Smooth muscle cell (in vitro differentiated cells): ENCODE data around the gene DLGAP1. TPM values are rescaled to one million over a fixed set of nuclear protein-coding genes. Genes with fewer than 3 reads are reported as not detected.

Source experiments
- DNase-seq: peaks from one replicate; lab custom pipeline; 2025; ENCODE audit not compliant: unreplicated experiment; lab: John Stamatoyannopoulos, UW
- H2AFZ ChIP-seq: fragments of 200-600 bp; sonication (generic); 2 replicates; pipeline ENCODE4 v1.6.0; 2016; ENCODE audit warnings: antibody characterized with exemption, low read depth, mild to moderate bottlenecking
- H3F3A ChIP-seq: fragments of 200-600 bp; sonication (generic); 2 replicates; pipeline ENCODE4 v1.6.0; 2017; ENCODE audit warnings: antibody characterized with exemption, low read depth
- H3K27ac ChIP-seq: fragments of 200-600 bp; sonication (generic); 2 replicates; pipeline ENCODE4 v1.5.1; 2016; ENCODE audit warnings: low read depth, mild to moderate bottlenecking
- H3K27me3 ChIP-seq: fragments of 200-600 bp; sonication (generic); 2 replicates; pipeline ENCODE4 v1.6.1; 2016; ENCODE audit warnings: low read depth, mild to moderate bottlenecking
- H3K36me3 ChIP-seq: fragments of 200-600 bp; sonication (generic); 2 replicates; pipeline ENCODE4 v1.5.1; 2016; ENCODE audit warnings: low read depth
- H3K4me1 ChIP-seq: fragments of 200-600 bp; sonication (generic); 2 replicates; pipeline ENCODE4 v1.5.1; 2016; ENCODE audit warnings: low read depth
- H3K4me2 ChIP-seq: fragments of 200-600 bp; sonication (generic); 2 replicates; pipeline ENCODE4 v1.6.0; 2016; ENCODE audit warnings: mild to moderate bottlenecking
- H3K4me3 ChIP-seq: fragments of 200-600 bp; sonication (generic); 2 replicates; pipeline ENCODE4 v1.5.1; 2016; ENCODE audit warnings: mild to moderate bottlenecking
- H3K79me2 ChIP-seq: fragments of 200-600 bp; sonication (generic); 2 replicates; pipeline ENCODE4 v1.6.0; 2016; ENCODE audit warnings: low read depth, mild to moderate bottlenecking
- H3K9ac ChIP-seq: fragments of 200-600 bp; sonication (generic); 2 replicates; pipeline ENCODE4 v1.6.0; 2016; ENCODE audit warnings: low read depth
- H3K9me3 ChIP-seq: fragments of 200-600 bp; sonication (generic); replicated peaks from 2 replicates; pipeline ENCODE4 v1.5.1; 2016; ENCODE audit warnings: low read depth
- H4K20me1 ChIP-seq: fragments of 200-600 bp; sonication (generic); 2 replicates; pipeline ENCODE4 v1.6.0; 2016; ENCODE audit warnings: low read depth
- WGBS: methylation state at CpG from one replicate; pipeline ENCODE4 v1.1.7; 2016; ENCODE audit warnings: low lambda C conversion rate; 5-methylcytosine and 5-hydroxymethylcytosine counted together
- polyA plus RNA-seq: library from polyadenylated mRNA; unstranded; fragments of >200 nt; fragmentation: Nextera tagmentation; extraction: Ambion mirVana; gene quantifications from 2 replicates; pipeline ENCODE4 v1.2.1, GENCODE V29; 2016
- total RNA-seq: library from RNA; depleted of rRNA; stranded (reverse); fragments of >200 nt; gene quantifications from 2 replicates; pipeline ENCODE4 v1.2.3, GENCODE V29; 2014
- TF ChIP-seq, protein P1 (sequence below): fragments of 200-600 bp; sonication (generic); IDR thresholded peaks from 2 replicates; pipeline ENCODE4 v1.5.1; 2017; ENCODE audit warnings: borderline replicate concordance, mild to moderate bottlenecking, antibody characterized with exemption; ENCODE audit not compliant: insufficient read depth, poor library complexity, severe bottlenecking

Gene DLGAP1
- total and polyA plus RNA-seq, 2 experiments from 2014 or later = 2.6 to 11.3 TPM

DNA sequence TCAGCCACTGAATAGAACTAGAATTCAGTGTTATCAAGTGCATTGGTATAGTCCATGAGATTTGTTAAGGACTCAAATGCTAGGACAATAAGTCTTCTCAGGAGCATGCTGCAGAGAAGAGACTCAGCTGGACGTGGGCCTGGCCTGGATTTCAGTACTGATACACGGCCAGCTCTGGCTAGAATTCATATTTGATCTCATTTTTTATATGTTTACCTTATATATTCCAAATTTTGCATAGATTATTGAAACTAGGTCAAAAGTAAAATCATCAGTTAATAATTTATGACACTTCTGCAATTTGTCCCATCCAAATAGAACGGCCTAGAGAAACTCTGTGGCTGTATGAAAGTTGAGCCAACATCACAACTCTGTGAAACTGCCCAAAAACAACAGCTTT is 262.0 kb downstream of the DLGAP1 start:
- 88% methylated on average over 3 of the region's 3 CpGs for WGBS

DNA sequence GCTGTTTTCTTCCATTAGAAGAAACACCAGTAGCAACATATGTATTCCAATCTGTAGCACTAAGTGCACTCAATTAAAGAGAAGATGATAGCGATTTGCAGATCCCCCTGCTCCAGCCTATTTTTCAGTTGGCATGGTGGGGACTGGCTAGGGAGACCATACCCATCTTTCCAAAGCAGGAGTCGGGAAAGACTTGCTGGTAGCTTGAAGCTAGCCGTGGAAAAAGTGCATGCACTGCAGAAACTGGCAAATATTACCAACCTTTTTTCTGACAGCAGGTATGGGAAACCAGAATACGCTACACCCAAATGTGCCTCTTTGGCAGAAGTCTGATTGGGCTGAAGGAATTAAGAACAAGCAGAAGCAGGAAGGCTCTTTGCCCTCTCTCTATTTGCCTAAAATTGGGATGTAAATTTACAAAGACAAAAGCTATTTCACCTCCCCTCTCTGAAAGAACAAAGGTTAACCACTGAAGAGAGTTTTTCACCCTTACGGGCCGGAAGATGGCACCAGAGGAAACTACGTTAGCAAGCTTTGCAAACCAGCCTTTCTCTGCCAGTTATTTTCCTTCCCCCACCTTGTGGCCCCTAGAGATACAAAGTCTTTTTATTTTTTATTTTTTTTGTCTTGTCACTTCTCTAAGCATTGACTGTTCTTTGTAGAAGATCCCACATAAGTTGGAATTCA is 273.1 kb downstream of the DLGAP1 start:
- Histone ChIP-seq H2AFZ (no peak overlapping the region), H3K4me3 (no peak overlapping the region), H3K27ac (no peak overlapping the region), H4K20me1 (no peaks in the 10 kb centered on the region), H3K79me2 (no peaks in the 10 kb centered on the region), H3K27me3 (no peaks in the 10 kb centered on the region), H3K9me3 (no peaks in the 10 kb centered on the region), H3K4me1 (no peaks in the 10 kb centered on the region), H3K36me3 (no peaks in the 10 kb centered on the region), H3K4me2 (no peak overlapping the region), H3K9ac (no peak overlapping the region), H3F3A (no peaks in the 10 kb centered on the region)
- DNase-seq = no peak
- WGBS = 75% methylated on average over 7 of the region's 7 CpGs
- TF ChIP-seq, protein P1, sequence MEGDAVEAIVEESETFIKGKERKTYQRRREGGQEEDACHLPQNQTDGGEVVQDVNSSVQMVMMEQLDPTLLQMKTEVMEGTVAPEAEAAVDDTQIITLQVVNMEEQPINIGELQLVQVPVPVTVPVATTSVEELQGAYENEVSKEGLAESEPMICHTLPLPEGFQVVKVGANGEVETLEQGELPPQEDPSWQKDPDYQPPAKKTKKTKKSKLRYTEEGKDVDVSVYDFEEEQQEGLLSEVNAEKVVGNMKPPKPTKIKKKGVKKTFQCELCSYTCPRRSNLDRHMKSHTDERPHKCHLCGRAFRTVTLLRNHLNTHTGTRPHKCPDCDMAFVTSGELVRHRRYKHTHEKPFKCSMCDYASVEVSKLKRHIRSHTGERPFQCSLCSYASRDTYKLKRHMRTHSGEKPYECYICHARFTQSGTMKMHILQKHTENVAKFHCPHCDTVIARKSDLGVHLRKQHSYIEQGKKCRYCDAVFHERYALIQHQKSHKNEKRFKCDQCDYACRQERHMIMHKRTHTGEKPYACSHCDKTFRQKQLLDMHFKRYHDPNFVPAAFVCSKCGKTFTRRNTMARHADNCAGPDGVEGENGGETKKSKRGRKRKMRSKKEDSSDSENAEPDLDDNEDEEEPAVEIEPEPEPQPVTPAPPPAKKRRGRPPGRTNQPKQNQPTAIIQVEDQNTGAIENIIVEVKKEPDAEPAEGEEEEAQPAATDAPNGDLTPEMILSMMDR = peak; percentile 19

More for the DNA sequence above, 262.0 kb downstream of the DLGAP1 start:
- no peak for DNase-seq
- no peak overlapping the region for H3K4me3 ChIP-seq
- no peaks in the 10 kb centered on the region for H3K79me2 ChIP-seq
- H3K9me3 ChIP-seq = no peaks in the 10 kb centered on the region
- no peaks in the 10 kb centered on the region for H3K36me3 ChIP-seq
- H3K27me3 ChIP-seq = no peaks in the 10 kb centered on the region
- no peak overlapping the region for H2AFZ ChIP-seq
- no peaks in the 10 kb centered on the region for H3F3A ChIP-seq
- H3K9ac ChIP-seq = no peak overlapping the region
- H3K4me1 ChIP-seq = no peaks in the 10 kb centered on the region
- no peak overlapping the region for H3K4me2 ChIP-seq
- no peaks in the 10 kb centered on the region for H4K20me1 ChIP-seq
- no peak overlapping the region for H3K27ac ChIP-seq
- TF ChIP-seq, protein P1 = no peak

DNA sequence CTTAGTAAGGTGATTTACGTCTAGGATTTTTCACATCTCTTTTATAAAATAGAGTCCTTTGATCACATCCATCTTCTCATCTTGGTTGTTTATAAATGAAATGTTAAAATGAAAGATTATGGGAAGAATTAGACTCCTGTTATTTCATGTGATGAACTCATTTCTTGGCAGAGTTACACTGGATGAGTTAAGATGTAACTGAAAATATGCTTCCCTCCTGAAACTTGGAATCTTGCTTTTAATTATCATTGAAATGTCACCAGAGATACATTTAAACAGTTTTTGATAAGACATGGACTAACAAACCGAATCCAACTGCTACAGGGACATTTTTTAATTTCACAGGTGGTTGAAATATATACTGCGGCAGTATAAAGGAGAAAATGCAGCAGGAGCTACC is 274.0 kb downstream of the DLGAP1 start:
- H3F3A ChIP-seq = no peaks in the 10 kb centered on the region
- no peaks in the 10 kb centered on the region for H4K20me1 ChIP-seq
- no peak overlapping the region for H3K4me3 ChIP-seq
- no peaks in the 10 kb centered on the region for H3K79me2 ChIP-seq
- TF ChIP-seq, protein P1 = no peak
- H3K36me3 ChIP-seq = no peaks in the 10 kb centered on the region
- H3K4me1 ChIP-seq = no peaks in the 10 kb centered on the region
- no peak overlapping the region for H3K9ac ChIP-seq
- no peak overlapping the region for H3K27ac ChIP-seq
- 72% methylated on average over 3 of the region's 3 CpGs for WGBS
- no peaks in the 10 kb centered on the region for H3K27me3 ChIP-seq
- no peak overlapping the region for H3K4me2 ChIP-seq
- DNase-seq = no peak
- H3K9me3 ChIP-seq = no peaks in the 10 kb centered on the region
- H2AFZ ChIP-seq = no peak overlapping the region
